HCT116 (cell line): ENCODE data around the gene IL19. TPM values are rescaled to one million over a fixed set of nuclear protein-coding genes. Genes with fewer than 3 reads are reported as not detected.

Source experiments
- ATAC-seq: fragments of 200-7000 bp; cut with Tn5 transposase; 2 replicates; pipeline ENCODE4 v1.9.1; 2020; ENCODE audit warnings: mild to moderate bottlenecking, moderate library complexity
- BruUV-seq: library from RNA; stranded (reverse); fragments of 400-500 nt; replicated peaks from 2 replicates; lab custom pipeline; 2021; lab: Mats Ljungman, UMichigan
- CTCF ChIA-PET: fragments of 300-600 bp; sonication (Branson Sonifier 250); formaldehyde crosslinking; loops from one replicate; lab custom pipeline; 2021; ENCODE audit warnings: antibody characterized with exemption; lab: Charles Lee
- POLR2A ChIA-PET: fragments of 300-600, 350-600 bp; sonication (Branson Sonifier 250); formaldehyde crosslinking; loops from one replicate; lab custom pipeline; 2021; ENCODE audit warnings: antibody characterized with exemption; lab: Charles Lee
- RAD21 ChIA-PET, 2 experiments: fragments of 300-600 bp; sonication (Branson Sonifier 250); formaldehyde crosslinking; loops; one replicate each; lab custom pipeline; 2023; ENCODE audit warnings: low total read pairs in 2 of 2; ENCODE audit not compliant: uncharacterized antibody in 2 of 2, unreplicated experiment in 2 of 2, low non-redundant PET in 1 of 2; lab: Charles Lee
- DNase-seq: peaks from one replicate; pipeline ENCODE4 v3.0.0-alpha.2; 2010; ENCODE audit warnings: low read depth, low spot score
- H2AFZ ChIP-seq: fragments of 200-600 bp; shearing (Covaris generic), sonication (generic); 2 replicates; pipeline ENCODE4 v1.6.1; 2017; ENCODE audit warnings: low read depth, mixed run types, mixed read lengths, antibody characterized with exemption, low read length; ENCODE audit not compliant: poor library complexity, severe bottlenecking
- H3K27ac ChIP-seq: 2 replicates; pipeline ENCODE4 v1.5.1; 2012; ENCODE audit warnings: low read depth, low read length
- H3K27me3 ChIP-seq: fragments of 200-600 bp; sonication (generic); 2 replicates; pipeline ENCODE4 v1.6.1; 2016; ENCODE audit warnings: mixed run types, low read length, mixed read lengths; ENCODE audit not compliant: insufficient read depth
- H3K36me3 ChIP-seq, 2 experiments: fragments of 200-500 bp in 1 of 2; fragments of 200-600 bp in 1 of 2; sonication (Bioruptor generic) in 1 of 2; sonication (generic) in 1 of 2; 2 replicates each; pipeline versions ENCODE4 v1.5.1 to v1.6.1; 2014 to 2016; ENCODE audit warnings: low read length in 2 of 2, inconsistent platforms in 1 of 2, mixed read lengths in 1 of 2, mixed run types in 1 of 2; ENCODE audit not compliant: insufficient read depth in 2 of 2, control insufficient read depth in 1 of 2
- H3K4me1 ChIP-seq, 2 experiments: fragments of 200-600 bp in 1 of 2; sonication (generic) in 1 of 2; 2 replicates each; pipeline versions ENCODE4 v1.5.1 to v1.6.1; 2012 to 2017; ENCODE audit warnings: low read length in 2 of 2, inconsistent platforms in 1 of 2, mild to moderate bottlenecking in 1 of 2, mixed read lengths in 1 of 2, mixed run types in 1 of 2, moderate library complexity in 1 of 2; ENCODE audit not compliant: insufficient read depth in 2 of 2, control insufficient read depth in 1 of 2
- H3K4me2 ChIP-seq: fragments of 200-600 bp; sonication (generic); 2 replicates; pipeline ENCODE4 v1.6.1; 2017; ENCODE audit warnings: mixed run types, low read length, mixed read lengths
- H3K4me3 ChIP-seq, 2 experiments: fragments of 200-600 bp in 1 of 2; sonication (generic) in 1 of 2; replicated peaks in 1 of 2; 2 replicates each; pipeline ENCODE4 v1.5.1; 2011 to 2016; ENCODE audit warnings: low read length in 2 of 2, control low read depth in 1 of 2, low read depth in 1 of 2, mild to moderate bottlenecking in 1 of 2, mixed read lengths in 1 of 2, mixed run types in 1 of 2
- H3K79me2 ChIP-seq: fragments of 200-600 bp; sonication (generic); 2 replicates; pipeline ENCODE4 v1.6.1; 2017; ENCODE audit warnings: mild to moderate bottlenecking, mixed run types, low read length, moderate library complexity, mixed read lengths; ENCODE audit not compliant: insufficient read depth
- H3K9ac ChIP-seq: fragments of 200-600 bp; sonication (generic); 2 replicates; pipeline ENCODE4 v1.6.1; 2016; ENCODE audit warnings: low read length, mixed read lengths
- H3K9me2 ChIP-seq: fragments of 200-600 bp; sonication (generic), shearing (Covaris generic); 2 replicates; pipeline ENCODE4 v1.6.1; 2017; ENCODE audit warnings: mixed run types, mild to moderate bottlenecking, moderate library complexity; ENCODE audit not compliant: insufficient read depth
- H3K9me3 ChIP-seq, 2 experiments: fragments of 200-500 bp in 1 of 2; fragments of 200-600 bp in 1 of 2; sonication (Bioruptor generic) in 1 of 2; sonication (generic) in 1 of 2; 2 replicates each; pipeline ENCODE4 v1.6.1; 2014 to 2017; ENCODE audit warnings: low read length in 2 of 2, mixed read lengths in 2 of 2, inconsistent platforms in 1 of 2, low read depth in 1 of 2, mild to moderate bottlenecking in 1 of 2, mixed run types in 1 of 2, moderate library complexity in 1 of 2; ENCODE audit not compliant: control insufficient read depth in 1 of 2, insufficient read depth in 1 of 2
- H4K20me1 ChIP-seq: fragments of 200-600 bp; sonication (generic), shearing (Covaris generic); 2 replicates; pipeline ENCODE4 v1.6.1; 2017; ENCODE audit warnings: mixed run types, mild to moderate bottlenecking, moderate library complexity; ENCODE audit not compliant: insufficient read depth
- CEBPB ChIP-seq: IDR thresholded peaks from 2 replicates; pipeline ENCODE4 v1.6.1; 2012; ENCODE audit warnings: low read depth
- EGR1 ChIP-seq: IDR thresholded peaks from 2 replicates; pipeline ENCODE4 v1.6.1; 2012; ENCODE audit warnings: low read depth
- ELF1 ChIP-seq: IDR thresholded peaks from 2 replicates; pipeline ENCODE4 v1.6.1; 2012; ENCODE audit warnings: low read depth, borderline replicate concordance
- EZH2 ChIP-seq: fragments of 200-600 bp; sonication (generic); IDR thresholded peaks from 2 replicates; pipeline ENCODE4 v1.6.1; 2017; ENCODE audit warnings: antibody characterized with exemption, mixed run types
- EZH2phosphoT487 ChIP-seq: fragments of 200-600 bp; IDR thresholded peaks from 2 replicates; pipeline ENCODE4 v1.6.1; 2018; ENCODE audit warnings: antibody characterized with exemption, borderline replicate concordance
- FOSL1 ChIP-seq: IDR thresholded peaks from 2 replicates; pipeline ENCODE4 v1.6.1; 2012; ENCODE audit warnings: low read depth
- JUND ChIP-seq: IDR thresholded peaks from 2 replicates; pipeline ENCODE4 v1.6.1; 2012
- RAD21 ChIP-seq: IDR thresholded peaks from 2 replicates; pipeline ENCODE4 v1.6.1; 2012; ENCODE audit warnings: low read depth, mild to moderate bottlenecking
- SIN3A ChIP-seq: IDR thresholded peaks from 2 replicates; pipeline ENCODE4 v1.6.1; 2012; ENCODE audit warnings: low read depth
- SP1 ChIP-seq: IDR thresholded peaks from 2 replicates; pipeline ENCODE4 v1.6.1; 2012; ENCODE audit warnings: low read depth
- SRF ChIP-seq: IDR thresholded peaks from 2 replicates; pipeline ENCODE4 v1.6.1; 2012; ENCODE audit warnings: low read depth
- TCF7L2 ChIP-seq: IDR thresholded peaks from 2 replicates; pipeline ENCODE4 v1.7.0; 2011; ENCODE audit warnings: borderline replicate concordance, inconsistent platforms; ENCODE audit not compliant: insufficient read depth, insufficient read length; ENCODE audit errors: extremely low read depth
- YY1 ChIP-seq: IDR thresholded peaks from 2 replicates; pipeline ENCODE4 v1.6.1; 2011; ENCODE audit warnings: low read length, low read depth, moderate library complexity, mild to moderate bottlenecking; ENCODE audit not compliant: insufficient replicate concordance; ENCODE audit errors: extremely low read depth
- ZFX ChIP-seq: fragments of 450-650 bp; IDR thresholded peaks from 2 replicates; pipeline ENCODE4 v1.6.1; 2017
- ZNF274 ChIP-seq: fragments of 200-500 bp; sonication (Bioruptor generic); IDR thresholded peaks from 2 replicates; pipeline ENCODE4 v1.6.1; 2014; ENCODE audit warnings: mild to moderate bottlenecking, low read depth, low read length, inconsistent platforms
- intact Hi-C: fragments of 100-400 bp; cut with micrococcal nuclease; formaldehyde crosslinking; loops from 2 replicates; pipeline ENCODE4 v1.10.0; 2022
- total RNA-seq: library from RNA; stranded (reverse); gene quantifications from one replicate; pipeline ENCODE4 v1.2.1, GENCODE V29; 2021; ENCODE audit not compliant: unreplicated experiment
- TF ChIP-seq, protein P1 (sequence below): IDR thresholded peaks from 2 replicates; pipeline ENCODE4 v1.6.1; 2012
- TF ChIP-seq, protein P2 (sequence below): IDR thresholded peaks from 2 replicates; pipeline ENCODE4 v1.6.1; 2012
- TF ChIP-seq, protein P3 (sequence below): IDR thresholded peaks from 2 replicates; pipeline ENCODE4 v1.6.1; 2011; ENCODE audit warnings: mild to moderate bottlenecking, low read length, moderate library complexity; ENCODE audit not compliant: insufficient replicate concordance; ENCODE audit errors: extremely low read depth
- TF ChIP-seq, protein P4 (sequence below), 3 experiments: fragments of 200-600 bp in 1 of 3; sonication (generic) in 1 of 3; IDR thresholded peaks in 2 of 3; conservative IDR thresholded peaks in 1 of 3; 2 replicates each; pipeline ENCODE4 v1.5.1; 2012 to 2017; ENCODE audit warnings: low read depth in 2 of 3, low read length in 2 of 3, antibody characterized with exemption in 1 of 3, borderline replicate concordance in 1 of 3, control low read depth in 1 of 3, mild to moderate bottlenecking in 1 of 3, mixed read lengths in 1 of 3, mixed run types in 1 of 3, moderate library complexity in 1 of 3; ENCODE audit not compliant: insufficient read depth in 1 of 3
- TF ChIP-seq, protein P5 (sequence below): IDR thresholded peaks from 2 replicates; pipeline ENCODE4 v1.6.1; 2012; ENCODE audit warnings: low read depth

Gene IL19
- total RNA-seq, 1 experiment from 2014 or later: not detected

DNA sequence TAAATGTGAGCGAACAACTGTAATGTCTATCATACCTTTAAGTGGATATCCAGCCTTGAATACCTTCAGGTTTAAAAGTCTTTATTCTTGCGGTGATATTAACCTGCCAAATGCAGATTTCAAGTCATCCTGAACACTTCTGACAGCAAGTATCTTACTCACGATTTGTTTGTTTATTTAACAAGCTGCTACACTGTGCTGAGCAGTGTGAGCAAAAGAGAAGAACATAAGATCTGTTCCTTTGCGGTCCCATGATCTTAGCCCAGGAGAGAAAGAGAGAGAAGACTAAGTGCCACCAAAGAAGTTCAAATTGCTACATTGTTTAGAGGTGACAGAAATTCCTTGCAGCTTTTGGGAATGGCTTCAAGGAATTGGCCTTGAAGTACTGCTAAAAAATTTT lies 117.1 kb downstream of the IL19 start:
- Histone ChIP-seq H3K79me2 (no peaks in the 10 kb centered on the region), H3K36me3 (no peaks in the 10 kb centered on the region), H3K4me1 (no peaks in the 10 kb centered on the region), H3K9me3 (no peaks in the 10 kb centered on the region), H3K9ac (no peak overlapping the region), H3K9me2 (no peaks in the 10 kb centered on the region)
- intact Hi-C loops: no loop called here
- DNase-seq (no peak), ATAC-seq (no peak)
- RAD21 ChIA-PET: no interaction called here
- no peak for TF ChIP-seq EGR1
- TF ChIP-seq, protein P1, sequence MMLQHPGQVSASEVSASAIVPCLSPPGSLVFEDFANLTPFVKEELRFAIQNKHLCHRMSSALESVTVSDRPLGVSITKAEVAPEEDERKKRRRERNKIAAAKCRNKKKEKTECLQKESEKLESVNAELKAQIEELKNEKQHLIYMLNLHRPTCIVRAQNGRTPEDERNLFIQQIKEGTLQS: no peak
- TF ChIP-seq TCF7L2: no peak
- TF ChIP-seq CEBPB: no peak
- TF ChIP-seq, protein P2, sequence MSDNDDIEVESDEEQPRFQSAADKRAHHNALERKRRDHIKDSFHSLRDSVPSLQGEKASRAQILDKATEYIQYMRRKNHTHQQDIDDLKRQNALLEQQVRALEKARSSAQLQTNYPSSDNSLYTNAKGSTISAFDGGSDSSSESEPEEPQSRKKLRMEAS: no peak
- TF ChIP-seq, protein P3, sequence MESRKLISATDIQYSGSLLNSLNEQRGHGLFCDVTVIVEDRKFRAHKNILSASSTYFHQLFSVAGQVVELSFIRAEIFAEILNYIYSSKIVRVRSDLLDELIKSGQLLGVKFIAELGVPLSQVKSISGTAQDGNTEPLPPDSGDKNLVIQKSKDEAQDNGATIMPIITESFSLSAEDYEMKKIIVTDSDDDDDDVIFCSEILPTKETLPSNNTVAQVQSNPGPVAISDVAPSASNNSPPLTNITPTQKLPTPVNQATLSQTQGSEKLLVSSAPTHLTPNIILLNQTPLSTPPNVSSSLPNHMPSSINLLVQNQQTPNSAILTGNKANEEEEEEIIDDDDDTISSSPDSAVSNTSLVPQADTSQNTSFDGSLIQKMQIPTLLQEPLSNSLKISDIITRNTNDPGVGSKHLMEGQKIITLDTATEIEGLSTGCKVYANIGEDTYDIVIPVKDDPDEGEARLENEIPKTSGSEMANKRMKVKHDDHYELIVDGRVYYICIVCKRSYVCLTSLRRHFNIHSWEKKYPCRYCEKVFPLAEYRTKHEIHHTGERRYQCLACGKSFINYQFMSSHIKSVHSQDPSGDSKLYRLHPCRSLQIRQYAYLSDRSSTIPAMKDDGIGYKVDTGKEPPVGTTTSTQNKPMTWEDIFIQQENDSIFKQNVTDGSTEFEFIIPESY: no peak
- no peak for TF ChIP-seq FOSL1
- TF ChIP-seq JUND: no peak
- no peak for TF ChIP-seq RAD21
- TF ChIP-seq EZH2phosphoT487: no peak
- no peak for TF ChIP-seq EZH2
- no peak for TF ChIP-seq ZFX
- TF ChIP-seq ZNF274: no peak
- TF ChIP-seq SIN3A: no peak
- TF ChIP-seq, protein P4, sequence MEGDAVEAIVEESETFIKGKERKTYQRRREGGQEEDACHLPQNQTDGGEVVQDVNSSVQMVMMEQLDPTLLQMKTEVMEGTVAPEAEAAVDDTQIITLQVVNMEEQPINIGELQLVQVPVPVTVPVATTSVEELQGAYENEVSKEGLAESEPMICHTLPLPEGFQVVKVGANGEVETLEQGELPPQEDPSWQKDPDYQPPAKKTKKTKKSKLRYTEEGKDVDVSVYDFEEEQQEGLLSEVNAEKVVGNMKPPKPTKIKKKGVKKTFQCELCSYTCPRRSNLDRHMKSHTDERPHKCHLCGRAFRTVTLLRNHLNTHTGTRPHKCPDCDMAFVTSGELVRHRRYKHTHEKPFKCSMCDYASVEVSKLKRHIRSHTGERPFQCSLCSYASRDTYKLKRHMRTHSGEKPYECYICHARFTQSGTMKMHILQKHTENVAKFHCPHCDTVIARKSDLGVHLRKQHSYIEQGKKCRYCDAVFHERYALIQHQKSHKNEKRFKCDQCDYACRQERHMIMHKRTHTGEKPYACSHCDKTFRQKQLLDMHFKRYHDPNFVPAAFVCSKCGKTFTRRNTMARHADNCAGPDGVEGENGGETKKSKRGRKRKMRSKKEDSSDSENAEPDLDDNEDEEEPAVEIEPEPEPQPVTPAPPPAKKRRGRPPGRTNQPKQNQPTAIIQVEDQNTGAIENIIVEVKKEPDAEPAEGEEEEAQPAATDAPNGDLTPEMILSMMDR (IDR thresholded peaks at IDR 0.05 in 2 of 3, conservative IDR thresholded peaks at IDR 0.05 in 1 of 3; ENCODE audit: borderline replicate concordance in 1 of 3, insufficient read depth in 1 of 3, low read depth in 2 of 3, low read length in 2 of 3): no peak
- no peak for TF ChIP-seq SP1
- TF ChIP-seq YY1: no peak
- TF ChIP-seq ELF1: no peak
- TF ChIP-seq SRF: no peak
- TF ChIP-seq, protein P5, sequence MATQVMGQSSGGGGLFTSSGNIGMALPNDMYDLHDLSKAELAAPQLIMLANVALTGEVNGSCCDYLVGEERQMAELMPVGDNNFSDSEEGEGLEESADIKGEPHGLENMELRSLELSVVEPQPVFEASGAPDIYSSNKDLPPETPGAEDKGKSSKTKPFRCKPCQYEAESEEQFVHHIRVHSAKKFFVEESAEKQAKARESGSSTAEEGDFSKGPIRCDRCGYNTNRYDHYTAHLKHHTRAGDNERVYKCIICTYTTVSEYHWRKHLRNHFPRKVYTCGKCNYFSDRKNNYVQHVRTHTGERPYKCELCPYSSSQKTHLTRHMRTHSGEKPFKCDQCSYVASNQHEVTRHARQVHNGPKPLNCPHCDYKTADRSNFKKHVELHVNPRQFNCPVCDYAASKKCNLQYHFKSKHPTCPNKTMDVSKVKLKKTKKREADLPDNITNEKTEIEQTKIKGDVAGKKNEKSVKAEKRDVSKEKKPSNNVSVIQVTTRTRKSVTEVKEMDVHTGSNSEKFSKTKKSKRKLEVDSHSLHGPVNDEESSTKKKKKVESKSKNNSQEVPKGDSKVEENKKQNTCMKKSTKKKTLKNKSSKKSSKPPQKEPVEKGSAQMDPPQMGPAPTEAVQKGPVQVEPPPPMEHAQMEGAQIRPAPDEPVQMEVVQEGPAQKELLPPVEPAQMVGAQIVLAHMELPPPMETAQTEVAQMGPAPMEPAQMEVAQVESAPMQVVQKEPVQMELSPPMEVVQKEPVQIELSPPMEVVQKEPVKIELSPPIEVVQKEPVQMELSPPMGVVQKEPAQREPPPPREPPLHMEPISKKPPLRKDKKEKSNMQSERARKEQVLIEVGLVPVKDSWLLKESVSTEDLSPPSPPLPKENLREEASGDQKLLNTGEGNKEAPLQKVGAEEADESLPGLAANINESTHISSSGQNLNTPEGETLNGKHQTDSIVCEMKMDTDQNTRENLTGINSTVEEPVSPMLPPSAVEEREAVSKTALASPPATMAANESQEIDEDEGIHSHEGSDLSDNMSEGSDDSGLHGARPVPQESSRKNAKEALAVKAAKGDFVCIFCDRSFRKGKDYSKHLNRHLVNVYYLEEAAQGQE: no peak
- TF ChIP-seq, all 23 proteins: peak for 0
- POLR2A ChIA-PET: no interaction called here
- BruUV-seq: no TSS peak
- Histone ChIP-seq H3K4me2 (no peak overlapping the region), H4K20me1 (no peaks in the 10 kb centered on the region), H3K4me3 (no peak overlapping the region), H2AFZ (no peak overlapping the region), H3K27ac (no peak overlapping the region), H3K27me3 (no peaks in the 10 kb centered on the region)
- CTCF ChIA-PET: no interaction called here
